ENCODE data around the gene CACNA2D1. TPM values are rescaled to one million over a fixed set of nuclear protein-coding genes. Genes with fewer than 3 reads are reported as not detected.
A peak's percentile ranks its signal among the peaks of the same experiment; 100 is the strongest.

CACNA2D1 gene
- total RNA-seq, 1 donor from 2014 or later, result 16.9 TPM

DNA sequence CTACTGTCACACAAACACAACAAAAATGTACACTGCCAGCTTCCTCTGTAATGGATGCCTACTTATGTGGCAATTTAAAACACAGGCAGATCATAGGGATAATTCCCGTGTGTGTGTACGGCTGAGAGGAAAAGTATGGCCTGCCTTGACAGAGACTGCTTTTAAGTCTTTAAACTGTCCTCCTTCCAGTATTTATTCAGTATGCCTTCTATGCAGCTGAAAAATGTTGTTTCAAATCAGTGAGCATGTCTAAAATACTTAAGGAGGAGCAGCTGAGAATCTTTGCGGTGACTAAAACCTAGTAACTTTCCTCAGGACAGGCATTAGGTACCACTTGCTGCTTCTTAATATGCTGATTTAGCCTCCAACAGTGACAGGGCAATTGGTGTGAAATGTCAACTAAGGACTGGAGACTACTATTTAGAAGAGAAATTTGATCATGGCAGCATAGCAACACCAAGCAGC is 126.3 kb downstream of the CACNA2D1 start:
- no peak for DNase-seq (ENCODE audit: low spot score)
- no peak for ATAC-seq
- intact Hi-C loops (cut with DNase I), result no loop called here

DNA sequence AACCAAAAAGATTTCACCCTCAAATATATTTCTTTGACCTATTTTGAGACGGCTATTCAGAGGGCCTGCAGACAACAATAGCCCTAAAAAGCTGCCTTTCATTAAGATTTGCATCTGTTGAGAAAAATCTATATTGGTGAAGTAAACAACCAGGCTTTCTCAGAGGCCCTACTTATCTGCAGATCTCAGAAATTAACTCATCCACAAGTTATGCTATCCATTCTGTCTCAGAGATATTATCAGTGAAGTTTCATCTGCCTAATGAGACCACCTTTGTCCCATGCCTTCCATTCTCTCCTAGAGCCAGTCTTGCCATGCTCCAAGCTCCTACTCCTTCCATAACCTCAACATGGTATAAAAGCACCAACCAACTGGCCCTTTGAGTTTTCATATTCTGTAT is 130.3 kb downstream of the CACNA2D1 start:
- ATAC-seq, result no peak
- no peak for DNase-seq (ENCODE audit: low spot score)
- intact Hi-C loops (cut with DNase I), result no loop called here

DNA sequence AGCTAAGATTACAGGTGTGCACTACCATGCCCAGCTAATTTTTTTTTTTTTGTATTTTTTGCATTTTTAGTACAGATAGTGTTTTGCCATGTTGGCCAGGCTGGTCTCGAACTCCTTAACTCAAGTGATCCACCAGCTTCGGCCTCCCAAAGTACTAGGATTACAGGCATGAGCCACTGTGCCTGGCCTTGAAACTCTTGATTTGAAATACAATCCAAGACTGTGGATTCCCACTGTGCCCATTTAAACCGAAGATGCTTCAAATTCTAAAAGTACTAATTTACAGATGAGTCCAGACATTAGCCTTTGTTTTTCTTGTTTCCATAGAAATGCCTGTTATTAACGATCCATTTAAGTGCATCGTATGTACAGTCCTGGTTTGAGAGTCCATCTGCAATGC is 130.9 kb downstream of the CACNA2D1 start:
- intact Hi-C loops (cut with DNase I), result no loop called here
- DNase-seq (ENCODE audit: low spot score), result no peak
- no peak for ATAC-seq

DNA sequence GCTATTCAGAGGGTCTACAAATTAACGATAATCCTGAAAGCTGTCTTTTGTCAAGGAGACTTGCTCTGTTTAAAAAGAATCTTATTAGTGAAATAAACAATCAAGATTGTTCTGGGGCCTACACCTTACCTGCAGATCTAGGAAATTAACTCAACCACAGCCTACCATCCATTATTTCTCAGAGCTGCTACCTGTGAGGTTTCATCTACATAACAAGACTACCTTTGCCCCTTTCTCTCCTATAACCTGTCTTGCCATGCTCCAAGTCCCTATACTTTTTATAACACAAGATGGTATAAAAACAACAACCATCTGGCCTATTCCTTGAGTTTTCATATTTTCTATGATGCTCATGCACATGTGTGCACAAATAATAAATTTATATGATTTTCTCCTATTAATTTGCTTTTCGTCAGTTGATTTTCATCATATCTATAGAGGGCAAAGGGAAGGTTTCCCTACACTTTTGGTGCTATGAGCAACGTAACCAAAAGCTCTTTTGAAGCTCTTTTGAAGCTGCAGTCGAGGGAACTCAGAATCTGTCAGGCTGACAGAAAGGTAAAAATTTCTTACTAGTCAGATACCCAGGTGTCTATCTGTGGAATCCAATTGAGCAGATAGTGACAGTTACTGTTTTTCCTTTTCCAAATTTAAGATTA is 138.1 kb downstream of the CACNA2D1 start:
- intact Hi-C loops (cut with DNase I), result no loop called here
- no peak for DNase-seq (ENCODE audit: low spot score)
- no peak for ATAC-seq

DNA sequence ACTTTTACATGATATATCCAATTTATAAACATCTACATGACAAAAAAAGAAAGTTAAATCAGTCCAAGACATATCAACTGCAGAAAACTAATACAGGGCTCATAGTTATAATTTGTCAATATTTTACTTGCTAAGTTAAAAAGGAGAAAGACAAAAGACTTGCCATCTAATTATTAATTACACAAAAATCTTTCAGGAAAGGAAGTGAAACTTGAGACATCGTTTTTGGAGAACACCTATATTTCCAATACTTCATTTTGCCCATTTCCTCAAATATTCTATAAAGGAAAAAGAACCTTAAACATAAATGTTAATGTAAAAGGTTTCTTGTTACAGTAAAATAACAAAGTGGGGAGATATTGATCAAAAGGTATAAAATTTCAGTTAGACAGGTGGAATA is 148.7 kb downstream of the CACNA2D1 start:
- ATAC-seq (no peak), DNase-seq (ENCODE audit: low spot score) (no peak)
- intact Hi-C loops (cut with DNase I), result no loop called here

DNA sequence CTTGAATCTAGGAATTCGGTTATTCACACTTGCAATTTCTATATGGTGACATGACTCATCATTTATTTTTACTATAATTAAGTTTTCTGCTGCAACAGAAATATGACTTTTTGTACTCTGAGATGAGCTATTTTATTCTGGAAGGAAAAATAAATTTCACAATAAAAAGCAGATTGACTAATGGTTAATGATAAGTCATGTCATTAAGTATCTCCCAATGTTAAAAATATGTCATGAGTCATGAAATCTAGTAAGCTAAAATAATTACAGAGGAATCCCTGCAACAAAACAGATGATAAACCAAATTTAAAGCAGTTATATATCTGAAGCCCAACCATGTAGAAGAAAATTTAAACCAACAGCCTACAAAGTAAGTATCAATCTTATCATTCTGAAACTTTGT is 149.2 kb downstream of the CACNA2D1 start:
- no peak for DNase-seq (ENCODE audit: low spot score)
- no peak for ATAC-seq
- intact Hi-C loops (cut with DNase I), result no loop called here

DNA sequence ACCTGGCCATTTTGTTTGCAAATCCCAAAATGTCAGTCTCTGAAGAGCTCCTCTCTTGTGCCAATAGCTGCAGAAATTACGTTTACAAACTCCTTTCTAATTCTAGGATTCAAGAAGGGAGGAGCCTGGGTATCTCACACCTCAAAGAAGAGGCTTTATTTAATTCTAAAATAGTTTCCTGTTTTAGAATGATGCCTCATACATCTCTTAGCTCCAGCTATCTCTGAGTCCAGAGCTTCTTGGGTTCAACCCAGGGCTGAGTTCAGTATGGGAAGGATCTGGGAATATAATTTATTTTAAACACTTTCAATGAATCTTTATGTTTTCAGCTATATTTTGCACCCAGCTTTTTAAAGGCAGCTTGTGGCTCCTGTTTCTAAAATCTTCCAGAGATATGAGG is 150.1 kb downstream of the CACNA2D1 start:
- ATAC-seq (no peak), DNase-seq (ENCODE audit: low spot score) (no peak)
- intact Hi-C loops (cut with DNase I), result no loop called here

DNA sequence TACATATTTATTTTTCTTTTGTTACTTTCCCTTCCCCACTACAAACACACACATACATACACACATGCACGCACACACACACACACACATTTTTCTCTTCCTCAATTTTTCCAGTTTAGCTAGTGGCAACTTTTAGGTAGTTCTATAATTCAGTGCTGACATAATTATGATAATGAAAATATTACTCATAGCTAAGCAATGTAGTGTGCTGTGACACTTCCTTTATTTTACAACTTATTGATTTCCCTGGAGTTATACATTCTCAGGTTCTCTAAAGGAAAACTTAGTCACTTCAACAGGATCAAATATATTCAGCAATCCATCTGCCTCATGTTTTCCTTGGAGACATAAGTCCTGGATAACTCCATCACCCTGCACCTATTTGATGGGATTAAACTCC is 151.6 kb downstream of the CACNA2D1 start:
- no peak for ATAC-seq
- intact Hi-C loops (cut with DNase I), result no loop called here

DNA sequence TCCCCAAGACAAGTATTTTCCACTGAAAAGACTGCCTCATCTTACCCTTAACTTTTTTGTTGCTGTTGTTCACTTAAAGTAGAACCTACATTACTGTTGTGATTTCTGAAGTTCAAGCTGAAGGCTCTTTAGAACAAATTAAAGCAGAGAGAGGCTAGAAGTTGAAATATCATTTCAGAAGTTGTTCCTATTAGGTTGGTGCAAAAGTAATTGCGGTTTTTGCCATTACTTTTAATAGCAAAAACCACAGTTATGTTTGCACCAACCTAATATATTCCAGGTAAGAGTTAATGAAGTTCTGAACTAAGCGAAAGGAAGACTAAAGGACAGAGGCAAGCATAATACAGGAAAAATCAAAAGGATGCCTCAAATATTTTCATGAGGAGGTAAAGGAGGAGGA is 153.7 kb downstream of the CACNA2D1 start:
- no peak for ATAC-seq
- DNase-seq (ENCODE audit: low spot score), result no peak
- intact Hi-C loops (cut with DNase I), result no loop called here

More for the DNA sequence above, 151.6 kb downstream of the CACNA2D1 start:
- DNase-seq (ENCODE audit: low spot score), result no peak

DNA sequence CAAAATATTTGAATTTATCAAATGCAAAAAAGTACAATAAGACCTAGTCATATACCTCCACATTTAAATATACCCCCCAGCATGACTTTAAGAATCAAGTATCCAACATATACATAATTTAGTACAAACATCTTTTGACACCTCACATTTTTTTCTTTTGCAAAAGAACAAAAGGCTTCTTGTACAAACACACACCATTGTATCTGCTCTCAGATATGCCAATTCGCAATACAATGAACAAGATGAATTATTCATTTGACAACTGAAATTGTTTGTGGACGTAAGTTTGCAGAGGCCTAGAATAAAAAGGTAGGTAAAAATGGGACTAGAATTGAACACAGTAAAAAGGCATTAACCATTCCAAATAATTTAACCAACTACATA is 154.4 kb downstream of the CACNA2D1 start:
- ATAC-seq, result no peak
- intact Hi-C loops (cut with DNase I), result no loop called here
- no peak for DNase-seq (ENCODE audit: low spot score)

DNA sequence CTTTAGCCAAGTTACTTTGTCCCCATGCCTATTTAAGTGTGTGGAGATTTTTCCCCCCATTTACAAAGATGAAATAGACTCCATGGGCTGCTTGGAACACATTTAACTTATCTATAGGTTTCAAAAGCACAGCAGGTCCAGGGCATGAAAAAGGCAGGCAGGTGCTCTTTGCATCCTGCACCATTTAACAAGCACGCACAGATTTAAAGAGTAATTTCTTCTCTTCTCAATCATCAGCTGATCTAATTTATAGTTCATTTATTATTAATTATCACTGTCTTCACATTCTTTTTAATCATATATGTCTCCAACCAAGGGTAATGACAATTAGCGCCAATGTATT is 156.8 kb downstream of the CACNA2D1 start:
- intact Hi-C loops (cut with DNase I), result no loop called here
- no peak for ATAC-seq
- DNase-seq (ENCODE audit: low spot score), result no peak

DNA sequence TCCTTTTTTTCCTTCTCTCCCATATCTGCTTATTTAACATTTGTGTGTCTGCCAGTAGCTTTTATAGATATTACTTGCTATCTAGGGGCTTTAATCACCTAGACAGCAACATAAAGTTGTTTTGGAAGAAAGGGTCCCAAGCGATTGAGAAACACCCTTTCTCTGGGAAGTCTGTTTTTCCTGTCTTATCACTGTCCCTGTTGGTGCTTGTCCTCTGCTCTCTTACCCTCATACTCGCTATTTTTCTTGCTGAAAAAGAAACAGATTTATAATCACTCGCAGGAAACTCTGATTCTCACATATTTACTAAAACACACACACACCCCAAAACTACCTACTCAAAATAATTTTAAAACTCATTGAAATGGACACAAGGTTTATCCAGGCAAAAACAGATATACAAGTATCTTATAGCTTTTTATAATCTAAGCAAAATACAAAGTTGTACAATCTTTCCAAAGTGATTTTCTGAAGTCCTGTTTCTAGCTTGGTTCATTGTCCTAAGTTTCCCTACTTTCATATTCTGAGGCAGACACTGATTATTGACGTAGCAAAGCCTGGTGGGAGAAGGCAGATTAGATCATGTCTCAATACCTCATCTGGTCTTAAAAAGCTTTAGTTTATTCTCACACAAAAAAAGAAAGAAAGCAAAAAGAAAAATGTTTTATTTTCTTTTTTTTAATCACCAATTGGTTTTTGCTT is 157.3 kb downstream of the CACNA2D1 start:
- intact Hi-C loops (cut with DNase I), result no loop called here
- no peak for DNase-seq (ENCODE audit: low spot score)
- ATAC-seq, result peak; percentile 78

DNA sequence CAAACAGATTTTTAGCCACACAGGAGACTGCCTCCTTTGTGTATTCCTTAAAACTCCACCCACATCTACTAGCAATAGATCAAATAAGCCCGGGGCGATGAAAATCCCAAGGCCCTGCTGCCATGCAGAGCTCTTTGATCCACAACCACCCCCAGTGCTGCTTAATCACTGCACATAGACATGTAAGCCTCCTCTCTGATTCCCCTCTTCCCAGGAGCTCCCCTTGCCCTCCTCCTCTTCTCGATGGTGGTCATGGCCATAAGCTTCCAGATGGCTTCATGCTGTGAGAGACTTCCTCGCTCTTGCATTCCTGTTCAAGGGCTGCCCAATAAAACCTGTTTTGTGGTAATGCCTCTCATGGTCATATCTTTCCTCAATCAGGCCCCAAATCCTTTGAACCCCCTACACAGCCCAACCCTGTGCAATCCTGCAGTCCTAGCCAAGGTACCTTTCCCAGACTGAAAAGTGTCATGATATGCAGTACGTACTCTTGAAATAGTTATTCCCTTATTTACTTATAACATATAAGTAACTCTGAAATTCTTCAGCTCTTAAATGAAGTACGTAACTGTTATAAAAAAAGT is 158.5 kb downstream of the CACNA2D1 start:
- DNase-seq (ENCODE audit: low spot score), result no peak
- intact Hi-C loops (cut with DNase I), result no loop called here
- no peak for ATAC-seq

DNA sequence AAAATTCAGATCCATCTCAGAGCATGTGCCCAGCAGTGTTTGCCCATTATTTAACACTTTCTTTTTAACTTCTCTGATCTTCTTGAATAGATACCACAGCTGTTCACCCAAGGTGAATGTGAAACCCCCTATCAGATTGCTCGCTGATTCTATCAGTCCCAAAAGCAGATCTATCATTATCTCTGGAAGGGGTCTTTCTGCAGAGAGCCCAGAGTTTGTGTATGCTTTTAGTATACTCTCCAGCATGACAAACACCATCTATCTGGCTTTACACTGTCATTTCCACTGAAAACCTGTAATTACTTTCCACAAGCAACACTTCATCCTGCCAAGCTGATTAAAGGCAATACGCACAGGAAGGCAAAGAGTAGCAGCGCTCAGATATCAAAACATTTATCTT is 168.2 kb downstream of the CACNA2D1 start:
- intact Hi-C loops (cut with DNase I), result no loop called here
- ATAC-seq (no peak), DNase-seq (ENCODE audit: low spot score) (no peak)

DNA sequence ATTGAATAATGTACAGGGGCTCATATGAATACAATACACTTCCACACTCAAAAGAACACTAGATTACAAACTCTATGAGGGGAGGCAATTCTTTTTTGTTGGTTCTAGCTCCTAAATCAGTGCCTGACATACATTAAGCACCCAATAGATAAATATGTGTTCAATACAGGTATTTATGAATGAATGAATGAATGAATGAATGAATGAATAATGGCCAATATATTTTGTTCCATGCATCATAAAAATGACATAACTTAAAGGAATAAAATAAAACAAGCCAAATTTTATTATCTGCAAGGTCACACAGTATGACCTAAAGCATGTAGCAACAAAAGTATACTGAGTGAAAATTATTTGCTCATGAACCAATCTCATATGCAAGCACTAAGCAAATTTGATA is 168.9 kb downstream of the CACNA2D1 start:
- intact Hi-C loops (cut with DNase I), result no loop called here
- no peak for DNase-seq (ENCODE audit: low spot score)
- ATAC-seq, result no peak

DNA sequence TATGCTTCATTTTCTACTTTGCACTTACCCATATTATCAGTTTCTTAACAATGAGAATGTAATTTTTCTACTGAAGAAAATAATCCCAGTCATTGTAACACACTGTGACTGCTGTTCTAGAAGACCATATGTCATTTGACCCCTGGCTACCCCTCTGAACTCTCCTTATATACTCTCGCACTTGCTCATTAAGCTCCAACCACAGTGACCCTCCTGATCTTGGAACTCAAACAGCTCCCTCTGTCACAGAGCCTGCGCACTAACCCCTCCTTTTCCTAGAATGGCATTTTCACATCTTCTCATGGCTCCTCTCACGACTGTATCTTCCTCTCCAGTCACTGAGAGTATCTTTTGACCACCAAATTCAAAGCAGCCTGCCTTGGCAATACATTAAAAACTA is 169.7 kb downstream of the CACNA2D1 start:
- DNase-seq (ENCODE audit: low spot score), result no peak
- ATAC-seq, result no peak
- intact Hi-C loops (cut with DNase I), result no loop called here

DNA sequence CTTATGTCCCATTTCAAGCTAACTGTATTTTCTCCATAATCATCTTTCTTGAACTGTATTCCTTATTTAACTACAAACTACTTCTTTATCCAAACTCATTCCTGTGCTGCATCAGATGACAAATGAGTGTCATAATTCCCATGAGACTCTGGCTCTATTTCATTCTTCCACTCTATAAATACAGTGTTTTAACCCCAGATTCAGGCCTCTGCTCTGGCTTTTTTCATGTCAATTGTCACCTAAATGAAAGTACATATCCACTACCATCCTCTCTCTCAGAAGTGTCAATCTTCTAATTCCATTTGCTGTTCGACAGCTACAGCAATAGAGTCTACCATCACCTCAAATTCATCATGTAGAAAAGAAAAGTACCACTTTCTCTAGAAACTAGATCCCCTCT is 172.7 kb downstream of the CACNA2D1 start:
- DNase-seq (ENCODE audit: low spot score) (no peak), ATAC-seq (no peak)
- intact Hi-C loops (cut with DNase I), result no loop called here

DNA sequence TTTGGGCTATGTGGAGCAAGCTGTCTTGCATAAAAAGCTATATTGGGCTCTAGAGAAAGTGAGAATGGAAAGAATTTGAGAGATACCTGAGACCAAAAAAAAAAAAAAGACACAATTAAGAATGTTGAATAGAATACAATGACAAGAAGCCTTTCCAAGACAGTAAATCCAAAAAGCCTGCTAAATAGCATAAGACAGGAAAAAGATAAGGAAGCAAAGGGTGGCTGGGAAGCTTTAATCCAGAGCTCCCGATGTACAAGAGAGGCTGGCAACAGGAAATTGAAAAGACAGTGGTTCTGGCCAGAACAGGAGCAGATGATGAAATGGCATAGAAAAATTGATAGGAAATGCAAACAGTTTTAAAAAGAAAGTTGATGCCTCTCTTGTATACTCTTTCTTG is 174.9 kb downstream of the CACNA2D1 start:
- ATAC-seq (no peak), DNase-seq (ENCODE audit: low spot score) (no peak)
- intact Hi-C loops (cut with DNase I), result no loop called here

DNA sequence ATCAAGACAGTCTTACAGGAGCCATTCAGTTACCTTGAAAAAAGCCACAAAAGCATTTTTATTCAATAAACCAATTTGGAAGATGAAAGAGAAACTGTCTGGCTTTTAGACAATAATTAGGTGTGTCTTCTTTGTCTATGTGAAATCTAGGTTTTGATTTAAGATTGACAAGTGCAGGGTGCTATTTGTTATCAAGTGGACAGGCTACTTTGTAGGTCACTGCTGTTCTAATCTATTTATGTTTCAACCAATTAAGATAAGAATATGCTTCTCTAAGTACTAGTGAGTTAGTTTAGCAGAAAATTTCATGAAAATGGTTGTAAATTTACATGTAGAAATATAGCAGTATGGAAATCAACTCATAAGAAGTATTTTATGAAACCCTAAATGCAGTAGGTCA is 177.5 kb downstream of the CACNA2D1 start:
- intact Hi-C loops (cut with DNase I), result no loop called here
- ATAC-seq (no peak), DNase-seq (ENCODE audit: low spot score) (no peak)

DNA sequence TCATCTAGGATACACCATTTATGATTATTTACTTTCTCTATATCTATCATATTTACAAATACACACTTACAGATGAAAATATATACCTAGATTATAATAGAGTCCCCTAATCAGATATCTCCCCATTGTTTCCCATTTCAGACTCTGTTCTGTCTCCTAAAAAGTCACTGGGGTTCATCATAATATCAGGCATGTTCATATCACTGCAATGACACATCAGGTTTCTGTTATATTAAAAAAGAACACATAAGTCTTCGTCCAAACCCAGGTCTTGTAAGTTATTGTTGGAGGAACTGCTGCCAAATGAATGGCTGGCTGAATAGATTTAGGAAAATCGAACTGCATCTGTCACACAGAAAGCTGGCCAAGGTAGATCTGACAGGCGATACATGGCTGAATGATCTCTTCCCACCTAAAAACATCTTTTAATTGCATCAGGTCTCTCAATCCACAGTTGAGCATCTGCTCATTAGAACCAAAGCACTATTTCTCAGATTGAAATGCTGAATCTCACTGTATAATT is 178.7 kb downstream of the CACNA2D1 start:
- intact Hi-C loops (cut with DNase I), result no loop called here
- no peak for ATAC-seq
- no peak for DNase-seq (ENCODE audit: low spot score)
